WERI-Rb-1 (cell line): ENCODE measurements around the gene ZNF358.

ENCODE experiments used
- DNase-seq: peaks from one replicate; pipeline ENCODE4 v3.0.0-alpha.2; 2020
- H3K27ac ChIP-seq: fragments of 250-450 bp; sonication (Bioruptor Pico); 2 replicates; pipeline ENCODE4 v1.5.1; 2020; ENCODE audit warnings: mild to moderate bottlenecking, moderate library complexity
- H3K27me3 ChIP-seq: fragments of 250-450 bp; sonication (Bioruptor Pico); 2 replicates; pipeline ENCODE4 v1.5.1; 2021; ENCODE audit warnings: mild to moderate bottlenecking, low read depth, moderate library complexity; ENCODE audit not compliant: insufficient read depth, severe bottlenecking
- H3K36me3 ChIP-seq: fragments of 250-450 bp; sonication (Bioruptor Pico); 2 replicates; pipeline ENCODE4 v1.5.1; 2020; ENCODE audit warnings: mild to moderate bottlenecking, moderate library complexity
- H3K4me3 ChIP-seq: 2 replicates; pipeline ENCODE4 v1.5.1; 2011; ENCODE audit warnings: low read depth, mild to moderate bottlenecking, control low read depth, low read length
- H3K9me3 ChIP-seq: fragments of 250-450 bp; sonication (Bioruptor Pico); 2 replicates; pipeline ENCODE4 v1.5.1; 2021; ENCODE audit warnings: mild to moderate bottlenecking, moderate library complexity; ENCODE audit not compliant: severe bottlenecking
- TF ChIP-seq, protein P1 (sequence below): IDR thresholded peaks from 2 replicates; pipeline ENCODE4 v1.5.1; 2011; ENCODE audit warnings: low read depth, mild to moderate bottlenecking, control low read depth, inconsistent platforms, low read length

The ZNF358 gene

DNA sequence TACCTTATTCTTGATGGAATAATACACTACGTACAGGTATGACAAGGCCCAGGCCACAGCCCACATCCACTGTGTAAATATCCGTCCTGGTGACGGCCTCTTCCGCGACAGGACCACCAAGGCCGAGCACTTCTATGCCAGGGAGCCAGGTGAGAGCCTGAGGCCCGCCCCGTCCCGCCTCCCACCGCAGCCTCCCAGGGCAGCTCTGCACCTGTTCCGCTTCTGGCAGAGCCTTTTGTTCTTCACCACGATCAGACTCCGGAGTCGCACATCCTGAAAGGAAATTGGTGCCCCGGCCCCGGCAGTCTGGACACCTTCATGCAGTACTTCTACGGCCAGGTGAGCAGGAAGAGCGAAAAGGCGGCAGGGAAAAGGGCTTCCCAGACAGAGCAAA lies 10.6 kb upstream of the ZNF358 start:
- Histone ChIP-seq H3K4me3 (no peak overlapping the region), H3K27ac (no peak overlapping the region), H3K36me3 (no peaks in the 10 kb centered on the region), H3K9me3 (no peaks in the 10 kb centered on the region), H3K27me3 (peaks cover 34% of the 10 kb centered on the region)
- TF ChIP-seq, protein P1, sequence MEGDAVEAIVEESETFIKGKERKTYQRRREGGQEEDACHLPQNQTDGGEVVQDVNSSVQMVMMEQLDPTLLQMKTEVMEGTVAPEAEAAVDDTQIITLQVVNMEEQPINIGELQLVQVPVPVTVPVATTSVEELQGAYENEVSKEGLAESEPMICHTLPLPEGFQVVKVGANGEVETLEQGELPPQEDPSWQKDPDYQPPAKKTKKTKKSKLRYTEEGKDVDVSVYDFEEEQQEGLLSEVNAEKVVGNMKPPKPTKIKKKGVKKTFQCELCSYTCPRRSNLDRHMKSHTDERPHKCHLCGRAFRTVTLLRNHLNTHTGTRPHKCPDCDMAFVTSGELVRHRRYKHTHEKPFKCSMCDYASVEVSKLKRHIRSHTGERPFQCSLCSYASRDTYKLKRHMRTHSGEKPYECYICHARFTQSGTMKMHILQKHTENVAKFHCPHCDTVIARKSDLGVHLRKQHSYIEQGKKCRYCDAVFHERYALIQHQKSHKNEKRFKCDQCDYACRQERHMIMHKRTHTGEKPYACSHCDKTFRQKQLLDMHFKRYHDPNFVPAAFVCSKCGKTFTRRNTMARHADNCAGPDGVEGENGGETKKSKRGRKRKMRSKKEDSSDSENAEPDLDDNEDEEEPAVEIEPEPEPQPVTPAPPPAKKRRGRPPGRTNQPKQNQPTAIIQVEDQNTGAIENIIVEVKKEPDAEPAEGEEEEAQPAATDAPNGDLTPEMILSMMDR = no peak
- DNase-seq = no peak

GRCh38 chr19:7505682-7506384 lies 10.1 kb upstream of the ZNF358 start:
- DNase-seq = no peak
- Histone ChIP-seq H3K27me3 (peaks cover 30% of the 10 kb centered on the region), H3K4me3 (no peak overlapping the region), H3K9me3 (no peaks in the 10 kb centered on the region), H3K27ac (no peak overlapping the region), H3K36me3 (no peaks in the 10 kb centered on the region)
- TF ChIP-seq, protein P1 = no peak

DNA sequence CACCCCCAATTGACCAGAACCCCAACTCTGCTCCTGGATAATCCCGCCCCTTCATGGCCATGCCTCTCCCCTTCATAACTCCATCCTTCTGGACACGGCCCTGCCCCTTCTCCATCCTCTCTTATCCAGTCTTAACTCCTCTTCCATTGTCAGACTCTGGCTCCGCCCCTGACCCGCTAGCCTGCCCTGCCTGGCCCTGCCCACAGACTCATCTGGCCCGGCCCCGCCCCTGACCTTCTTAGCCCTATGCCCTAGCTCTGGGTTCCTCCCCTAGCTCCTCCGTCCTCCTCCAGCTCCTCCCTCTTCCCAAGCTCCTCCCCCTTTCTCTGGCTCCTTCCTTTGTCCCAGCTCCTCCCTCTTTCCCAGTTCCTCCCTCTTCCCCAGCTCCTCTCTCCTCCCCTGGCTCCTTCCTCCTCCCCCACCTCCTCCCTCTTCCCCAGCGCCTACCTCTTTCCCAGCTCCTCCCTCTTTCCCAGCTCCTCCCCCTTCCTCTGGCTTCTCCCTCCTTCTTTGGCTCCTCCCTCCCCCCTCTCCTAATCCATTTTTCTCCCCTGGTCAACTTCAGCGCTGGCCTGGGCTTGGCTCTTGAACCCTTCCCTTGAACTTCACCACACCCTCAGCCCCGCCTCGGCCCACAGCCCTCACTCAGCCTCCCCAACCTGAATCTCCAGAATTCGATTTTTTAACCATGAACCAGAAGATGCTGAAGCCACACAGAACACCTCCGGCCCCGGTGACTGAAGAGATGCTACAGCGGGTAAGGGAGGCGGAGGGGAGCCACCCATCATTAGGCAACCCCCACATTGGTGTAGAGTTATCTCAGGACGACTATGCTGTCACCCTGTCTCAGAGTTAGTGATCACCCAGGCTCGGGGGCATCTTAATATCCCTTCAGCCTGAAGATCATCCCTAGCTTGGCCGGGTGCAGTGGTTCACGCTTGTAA lies 9.2 kb upstream of the ZNF358 start:
- peak; percentile 72 for DNase-seq
- Histone ChIP-seq H3K9me3 (peaks cover 2% of the 10 kb centered on the region), H3K27ac (no peak overlapping the region), H3K27me3 (peaks cover 29% of the 10 kb centered on the region), H3K36me3 (no peaks in the 10 kb centered on the region), H3K4me3 (no peak overlapping the region)
- TF ChIP-seq, protein P1 = no peak

GRCh38 chr19:7507884-7508283 lies 8.0 kb upstream of the ZNF358 start:
- Histone ChIP-seq H3K9me3 (peaks cover 3% of the 10 kb centered on the region), H3K4me3 (no peak overlapping the region), H3K36me3 (no peaks in the 10 kb centered on the region), H3K27me3 (peaks cover 26% of the 10 kb centered on the region), H3K27ac (no peak overlapping the region)
- TF ChIP-seq, protein P1 = no peak
- peak; percentile 78 for DNase-seq

DNA sequence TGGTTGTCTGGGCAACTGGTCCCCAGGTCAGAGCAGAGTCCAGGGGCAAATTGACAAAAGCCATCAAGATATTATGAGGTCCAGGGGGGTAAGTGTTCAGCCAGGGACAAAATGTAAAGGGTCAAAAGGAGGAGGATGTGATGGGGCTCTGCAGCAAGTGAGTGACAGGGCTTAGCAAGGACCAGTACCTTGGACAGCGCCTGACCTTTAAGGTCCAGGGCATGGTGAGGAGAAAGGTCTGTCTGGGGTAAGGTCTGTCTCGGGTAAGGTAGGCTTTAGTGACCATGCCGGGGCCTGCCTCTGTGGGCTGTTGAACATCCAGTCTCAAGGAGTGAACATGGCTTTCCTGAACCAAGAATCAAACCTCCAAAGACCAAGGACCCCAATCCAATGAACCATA lies 6.3 kb upstream of the ZNF358 start:
- H3K27me3 ChIP-seq = peaks cover 41% of the 10 kb centered on the region
- H3K36me3 ChIP-seq = no peaks in the 10 kb centered on the region

More for the DNA sequence above, 6.3 kb upstream of the ZNF358 start:
- Histone ChIP-seq H3K9me3 (peaks cover 5% of the 10 kb centered on the region), H3K27ac (no peak overlapping the region), H3K4me3 (no peak overlapping the region)
- DNase-seq = no peak
- TF ChIP-seq, protein P1 = no peak
